ENCODE results near the gene IDH3A.

- peak; percentile 92 for TF ChIP-seq CTCF (IDR thresholded peaks at IDR 0.05)
- no peak for TF ChIP-seq POLR2AphosphoS5 (IDR thresholded peaks at IDR 0.05; ENCODE audit: low read depth, low read length)
- no peak for TF ChIP-seq REST (IDR thresholded peaks at IDR 0.05; ENCODE audit: insufficient read depth in 1 of 2, low read depth in 2 of 2, low read length in 1 of 2)
Observed at GRCh38 chr15:78177447-78177873, 28.3 kb downstream of the IDH3A start.
